ENCODE measurements around the gene MKLN1. TPM values are rescaled to one million over a fixed set of nuclear protein-coding genes. Genes with fewer than 3 reads are reported as not detected.

The MKLN1 gene
- total RNA-seq, 1 donor from 2014 or later, result 20.0 TPM

- DNase-seq (ENCODE audit: low read depth) (peak; percentile 21), FAIRE-seq (no peak)
- Histone ChIP-seq H3K27me3 (ENCODE audit: control insufficient read depth, insufficient read depth, low read length) (no peaks in the 10 kb centered on the region), H3K4me3 (ENCODE audit: low read depth, low read length) (no peak overlapping the region), H3K36me3 (ENCODE audit: control insufficient read depth, insufficient read depth, low read length) (no peaks in the 10 kb centered on the region)
- TF ChIP-seq, protein P1, sequence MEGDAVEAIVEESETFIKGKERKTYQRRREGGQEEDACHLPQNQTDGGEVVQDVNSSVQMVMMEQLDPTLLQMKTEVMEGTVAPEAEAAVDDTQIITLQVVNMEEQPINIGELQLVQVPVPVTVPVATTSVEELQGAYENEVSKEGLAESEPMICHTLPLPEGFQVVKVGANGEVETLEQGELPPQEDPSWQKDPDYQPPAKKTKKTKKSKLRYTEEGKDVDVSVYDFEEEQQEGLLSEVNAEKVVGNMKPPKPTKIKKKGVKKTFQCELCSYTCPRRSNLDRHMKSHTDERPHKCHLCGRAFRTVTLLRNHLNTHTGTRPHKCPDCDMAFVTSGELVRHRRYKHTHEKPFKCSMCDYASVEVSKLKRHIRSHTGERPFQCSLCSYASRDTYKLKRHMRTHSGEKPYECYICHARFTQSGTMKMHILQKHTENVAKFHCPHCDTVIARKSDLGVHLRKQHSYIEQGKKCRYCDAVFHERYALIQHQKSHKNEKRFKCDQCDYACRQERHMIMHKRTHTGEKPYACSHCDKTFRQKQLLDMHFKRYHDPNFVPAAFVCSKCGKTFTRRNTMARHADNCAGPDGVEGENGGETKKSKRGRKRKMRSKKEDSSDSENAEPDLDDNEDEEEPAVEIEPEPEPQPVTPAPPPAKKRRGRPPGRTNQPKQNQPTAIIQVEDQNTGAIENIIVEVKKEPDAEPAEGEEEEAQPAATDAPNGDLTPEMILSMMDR (IDR thresholded peaks at IDR 0.05; ENCODE audit: insufficient read depth, low read length, severe bottlenecking), result no peak
Observed at GRCh38 chr7:131381069-131381838, 53.6 kb downstream of the MKLN1 start.

GRCh38 chr7:131383417-131384285 lies 56.0 kb downstream of the MKLN1 start:
- DNase-seq (ENCODE audit: low read depth), result no peak
- TF ChIP-seq, protein P1 (IDR thresholded peaks at IDR 0.05; ENCODE audit: insufficient read depth, low read length, severe bottlenecking), result no peak
- H3K4me3 ChIP-seq (ENCODE audit: low read depth, low read length), result no peak overlapping the region
- no peaks in the 10 kb centered on the region for H3K36me3 ChIP-seq (ENCODE audit: control insufficient read depth, insufficient read depth, low read length)
- FAIRE-seq, result no peak
- H3K27me3 ChIP-seq (ENCODE audit: control insufficient read depth, insufficient read depth, low read length), result no peaks in the 10 kb centered on the region

- TF ChIP-seq, protein P1 (IDR thresholded peaks at IDR 0.05; ENCODE audit: insufficient read depth, low read length, severe bottlenecking), result no peak
Observed at GRCh38 chr7:131384286-131384635, 56.6 kb downstream of the MKLN1 start.

GRCh38 chr7:131385039-131385605 lies 57.4 kb downstream of the MKLN1 start:
- Histone ChIP-seq H3K27me3 (ENCODE audit: control insufficient read depth, insufficient read depth, low read length) (no peaks in the 10 kb centered on the region), H3K4me3 (ENCODE audit: low read depth, low read length) (no peak overlapping the region), H3K36me3 (ENCODE audit: control insufficient read depth, insufficient read depth, low read length) (no peaks in the 10 kb centered on the region)
- no peak for DNase-seq (ENCODE audit: low read depth)
- no peak for FAIRE-seq
- TF ChIP-seq, protein P1 (IDR thresholded peaks at IDR 0.05; ENCODE audit: insufficient read depth, low read length, severe bottlenecking), result no peak

More at GRCh38 chr7:131384286-131384635, 56.6 kb downstream of the MKLN1 start:
- Histone ChIP-seq H3K27me3 (ENCODE audit: control insufficient read depth, insufficient read depth, low read length) (no peaks in the 10 kb centered on the region), H3K4me3 (ENCODE audit: low read depth, low read length) (no peak overlapping the region), H3K36me3 (ENCODE audit: control insufficient read depth, insufficient read depth, low read length) (no peaks in the 10 kb centered on the region)
- DNase-seq (ENCODE audit: low read depth) (no peak), FAIRE-seq (no peak)

GRCh38 chr7:131388126-131388525 lies 60.5 kb downstream of the MKLN1 start:
- no peak for DNase-seq (ENCODE audit: low read depth)
- H3K27me3 ChIP-seq (ENCODE audit: control insufficient read depth, insufficient read depth, low read length), result no peaks in the 10 kb centered on the region
- TF ChIP-seq, protein P1 (IDR thresholded peaks at IDR 0.05; ENCODE audit: insufficient read depth, low read length, severe bottlenecking), result no peak
- H3K36me3 ChIP-seq (ENCODE audit: control insufficient read depth, insufficient read depth, low read length), result no peaks in the 10 kb centered on the region
- no peak overlapping the region for H3K4me3 ChIP-seq (ENCODE audit: low read depth, low read length)
- no peak for FAIRE-seq

Data from bronchial epithelial cell (primary cell).